ENCODE measurements around the gene RACGAP1.

- TF ChIP-seq CTCF (IDR thresholded peaks at IDR 0.05) (no peak), EZH2 (IDR thresholded peaks at IDR 0.05; ENCODE audit: borderline replicate concordance, insufficient read depth, low read depth, low read length, poor library complexity, severe bottlenecking) (no peak)
Observed at GRCh38 chr12:49946497-49946896, 78.8 kb downstream of the RACGAP1 start.

Measured in B cell (primary cell).